ENCODE measurements around the gene TSPAN18. TPM values are rescaled to one million over a fixed set of nuclear protein-coding genes. Genes with fewer than 3 reads are reported as not detected.

The TSPAN18 gene
- 17.6 and 66.3 TPM in 2 replicates for total RNA-seq

DNA sequence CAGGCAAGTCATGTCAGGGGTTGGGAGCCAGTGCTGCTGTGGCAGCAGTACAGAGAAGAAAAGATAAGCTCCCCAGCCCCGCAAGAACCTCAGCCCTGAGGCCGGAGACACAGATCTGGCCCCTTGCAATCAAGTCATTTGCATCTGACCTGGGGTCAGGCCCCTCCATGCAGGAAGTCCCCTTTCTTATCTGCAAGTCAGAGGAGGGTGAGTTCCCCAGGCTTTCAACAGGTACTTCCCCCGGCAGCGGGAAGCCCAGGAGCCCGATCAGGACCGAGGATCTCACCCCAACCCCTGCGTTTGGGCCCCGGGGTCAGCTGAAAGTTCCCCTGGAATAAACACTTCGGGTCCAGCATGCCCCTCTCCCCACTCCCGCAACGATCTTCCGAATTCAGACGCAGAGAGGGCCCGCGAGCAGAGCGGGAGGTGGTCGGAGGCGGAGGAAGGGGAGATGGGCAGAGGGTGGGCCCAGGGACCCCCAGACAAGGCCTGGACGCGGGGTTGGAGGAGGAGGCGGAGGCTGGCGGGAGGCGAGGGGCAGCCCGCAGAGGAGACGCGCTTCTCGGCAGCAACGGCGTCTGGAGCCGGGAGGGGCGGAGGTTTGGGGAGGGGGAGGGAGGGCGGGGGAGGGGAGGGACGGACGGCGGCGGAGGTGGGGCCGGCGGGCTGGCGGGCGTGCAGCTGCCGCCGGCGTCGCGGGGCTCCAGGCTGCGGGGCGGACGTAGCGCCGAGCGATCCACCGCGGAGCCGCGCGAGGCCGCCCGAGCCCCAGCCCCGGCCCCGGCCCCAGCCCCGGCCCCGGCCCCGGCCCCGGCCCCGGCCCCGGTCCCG, at the start of gene TSPAN18:
Gene TSPAN18, plus strand, starts transcription at position 680 of the 831 bp plus-strand sequence. CDS start 179,455 bp downstream, outside the sequence.

DNA sequence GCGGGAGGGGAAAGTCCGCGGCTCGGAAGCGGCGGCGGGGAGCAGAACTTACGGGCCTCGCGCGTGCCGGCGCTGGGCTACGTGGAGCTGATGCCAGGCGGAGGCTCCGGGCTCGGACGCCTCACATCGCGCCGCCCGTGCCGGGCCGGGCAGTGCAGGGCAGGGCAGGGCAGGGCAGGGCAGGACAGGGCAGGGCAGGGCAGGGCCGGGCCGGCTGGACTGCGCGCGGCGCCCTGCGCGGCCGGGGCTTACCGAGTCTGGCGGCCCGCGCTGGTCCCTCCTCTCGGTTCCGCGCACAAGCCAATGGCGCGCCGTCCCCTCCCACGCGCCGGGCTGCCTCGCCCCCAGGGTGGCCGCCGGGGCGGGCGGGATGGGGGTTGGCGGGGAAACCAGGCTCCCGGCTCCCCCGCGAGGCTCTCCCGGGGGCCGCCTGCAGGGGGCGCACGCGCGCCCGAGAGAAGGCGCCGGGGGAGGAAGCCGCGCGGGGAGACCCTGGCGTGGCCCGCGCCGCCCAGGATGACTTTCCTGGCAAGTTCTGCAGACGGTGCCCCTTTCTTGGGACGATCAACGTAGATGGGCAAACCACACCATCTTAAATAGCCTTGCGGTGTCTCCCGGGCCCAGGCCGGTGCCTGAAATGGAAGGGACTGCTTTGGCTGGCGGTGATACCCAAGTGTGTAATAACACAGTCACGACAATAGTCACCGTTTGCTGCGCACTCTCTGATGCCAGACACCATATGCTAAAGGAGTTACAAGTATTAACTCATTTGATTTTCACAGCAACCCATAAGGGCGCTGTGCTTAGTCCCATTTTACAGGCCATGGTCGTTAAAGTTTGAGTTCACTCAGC, 224.1 kb downstream of the TSPAN18 start, which contains the start of gene TP53I11:
Gene TP53I11, minus strand, starts transcription at position 259 of the 852 bp plus-strand sequence. CDS start 12,548 bp downstream, outside the sequence.

Other genes with a start within 250 kb of the TSPAN18 start
- gene CD82, start 161.3 kb upstream of the TSPAN18 start, total RNA-seq, result 11.2 and 21.5 TPM in 2 replicates
- gene TP53I11, start 223.9 kb downstream of the TSPAN18 start, total RNA-seq, result 35.1 and 38.1 TPM in 2 replicates